HepG2 (cell line): ENCODE results near the gene RNU6-1. TPM values are rescaled to one million over a fixed set of nuclear protein-coding genes. Genes with fewer than 3 reads are reported as not detected.

Experiments used
- ARID5B ChIP-seq: IDR thresholded peaks from 2 replicates; pipeline ENCODE4 v1.4.0; 2020; ENCODE audit warnings: mild to moderate bottlenecking, missing genetic modification reagents
- CREB1 ChIP-seq, 2 experiments: fragments of 450-650 bp in 1 of 2; IDR thresholded peaks; 2 replicates each; pipeline ENCODE4 v1.6.1; 2016 to 2017; ENCODE audit warnings: control low read depth in 1 of 2, mild to moderate bottlenecking in 1 of 2, missing compliant biosample characterization in 1 of 2, missing genetic modification characterization in 1 of 2
- EHMT2 ChIP-seq: fragments of 200-600 bp; sonication (generic); IDR thresholded peaks from 2 replicates; pipeline ENCODE4 v1.7.0; 2017; ENCODE audit warnings: antibody characterized with exemption, low read depth, low read length, borderline replicate concordance
- ELF3 ChIP-seq: IDR thresholded peaks from 2 replicates; pipeline ENCODE4 v1.6.1; 2016; ENCODE audit warnings: missing genetic modification reagents, missing compliant biosample characterization
- HNF4A ChIP-seq: sonication (generic); formaldehyde crosslinking; IDR thresholded peaks from 2 replicates; pipeline ENCODE4 v1.4.0; 2020; ENCODE audit warnings: missing genetic modification reagents
- HNRNPK ChIP-seq: fragments of 200-400 bp; formaldehyde crosslinking; IDR thresholded peaks from 2 replicates; pipeline ENCODE4 v1.6.1; 2018; ENCODE audit warnings: low read length, low read depth, moderate library complexity, mild to moderate bottlenecking; ENCODE audit not compliant: poor library complexity, severe bottlenecking
- PAF1 ChIP-seq: IDR thresholded peaks from 2 replicates; pipeline ENCODE4 v1.6.1; 2016; ENCODE audit warnings: missing genetic modification reagents, missing compliant biosample characterization
- RARA ChIP-seq: IDR thresholded peaks from 2 replicates; pipeline ENCODE4 v1.6.1; 2016; ENCODE audit warnings: missing genetic modification reagents, missing compliant biosample characterization
- REXO4 ChIP-seq: sonication (generic); formaldehyde crosslinking; IDR thresholded peaks from 2 replicates; pipeline ENCODE4 v1.8.0; 2022; ENCODE audit warnings: missing genetic modification reagents, mild to moderate bottlenecking, borderline replicate concordance
- TEAD2 ChIP-seq: sonication (generic); formaldehyde crosslinking; IDR thresholded peaks from 2 replicates; pipeline ENCODE4 v1.9.0; 2021; ENCODE audit warnings: missing genetic modification reagents
- THYN1 ChIP-seq: sonication (generic); formaldehyde crosslinking; IDR thresholded peaks from 2 replicates; pipeline ENCODE4 v1.8.1; 2023; ENCODE audit warnings: low read depth, mild to moderate bottlenecking, moderate library complexity, missing genetic modification reagents, borderline replicate concordance
- ZBTB33 ChIP-seq: sonication (generic); formaldehyde crosslinking; IDR thresholded peaks from 2 replicates; pipeline ENCODE4 v1.4.0; 2020; ENCODE audit warnings: missing genetic modification reagents
- ZNF253 ChIP-seq: sonication (generic); formaldehyde crosslinking; IDR thresholded peaks from 2 replicates; pipeline ENCODE4 v1.8.0; 2022; ENCODE audit warnings: mild to moderate bottlenecking, missing genetic modification reagents, borderline replicate concordance
- ZNF446 ChIP-seq: sonication (generic); formaldehyde crosslinking; IDR thresholded peaks from 2 replicates; pipeline ENCODE4 v1.5.0; 2020; ENCODE audit warnings: mild to moderate bottlenecking, missing genetic modification reagents
- ZNF451 ChIP-seq: sonication (generic); formaldehyde crosslinking; IDR thresholded peaks from 2 replicates; pipeline ENCODE4 v1.5.0; 2020; ENCODE audit warnings: mild to moderate bottlenecking, missing genetic modification reagents
- ZNF720 ChIP-seq: sonication (generic); formaldehyde crosslinking; IDR thresholded peaks from 2 replicates; pipeline ENCODE4 v1.4.0; 2020; ENCODE audit warnings: missing genetic modification reagents
- polyA plus RNA-seq, 8 experiments: library from polyadenylated mRNA; depleted of rRNA in 3 of 8; stranded (reverse) in 7 of 8; unstranded in 1 of 8; fragments of >200 nt; fragmentation: Illumina TruSeq in 4 of 8; extraction: Trizol in 4 of 8; gene quantifications; 2 replicates each; pipeline versions ENCODE4 v1.2.1 to v1.2.3, GENCODE V29; 2011 to 2016; ENCODE audit warnings: low read depth in 4 of 8, missing spikeins in 1 of 8, mixed read lengths in 1 of 8; ENCODE audit not compliant: insufficient read depth in 1 of 8
- total RNA-seq, 5 experiments: library from RNA; depleted of rRNA; stranded (reverse); fragments of >200 nt; fragmentation: Illumina TruSeq; extraction: Trizol; gene quantifications; 2 replicates each; pipeline ENCODE4 v1.2.3, GENCODE V29; 2016; ENCODE audit warnings: low read depth in 1 of 5
- TF ChIP-seq, protein P1 (sequence below): sonication (generic); formaldehyde crosslinking; IDR thresholded peaks from 2 replicates; pipeline ENCODE4 v1.8.1; 2022; ENCODE audit warnings: low read depth, mild to moderate bottlenecking, missing genetic modification reagents
- TF ChIP-seq, protein P2 (sequence below): sonication (generic); formaldehyde crosslinking; IDR thresholded peaks from 2 replicates; pipeline ENCODE4 v1.4.0; 2020; ENCODE audit warnings: missing genetic modification reagents

RNU6-1 gene
- total and polyA plus RNA-seq, 2 of the 13 experiments (the other 11 are each of a cell fraction or from before 2014, with no cell fraction given), result under 0.01 TPM; not detected in 1

DNA sequence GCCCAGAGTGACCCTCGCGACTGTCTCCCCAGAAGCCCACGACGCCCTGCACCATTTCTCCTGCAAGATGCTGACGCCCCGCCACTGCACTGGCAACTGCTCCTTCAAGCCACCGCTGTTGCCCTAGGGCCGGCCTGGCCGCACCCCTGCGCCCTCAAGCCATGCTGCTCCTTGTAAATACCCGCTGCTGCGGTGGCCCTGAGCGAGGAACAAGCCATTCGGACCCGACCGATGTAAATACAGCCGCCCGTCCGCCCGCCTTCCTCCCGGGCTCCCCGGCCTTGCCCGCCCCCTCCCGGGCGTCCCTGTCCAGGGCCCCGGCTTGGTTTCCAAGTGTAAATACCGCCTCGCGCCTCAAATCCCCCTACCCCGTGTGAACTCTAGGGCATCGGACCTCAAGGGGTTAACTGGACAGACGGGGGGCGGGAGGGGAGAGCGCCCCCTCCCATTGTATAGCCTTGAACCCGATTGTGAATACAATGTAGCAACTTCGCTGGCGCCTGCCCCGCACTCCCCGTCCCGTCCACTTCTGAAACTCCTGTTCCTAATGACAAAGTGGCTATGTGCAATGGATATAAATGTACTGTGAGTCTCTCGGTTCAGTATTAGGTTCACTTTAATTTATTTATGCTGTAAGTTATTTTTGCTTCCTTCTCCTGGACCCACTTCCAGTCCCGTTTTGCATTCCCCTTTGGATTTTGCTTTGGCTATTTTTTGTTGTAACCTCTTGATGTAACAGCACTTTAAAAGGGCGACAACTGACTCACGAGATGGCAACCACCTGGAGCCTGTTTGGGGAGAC is 5.9 kb downstream of the RNU6-1 start (continued):
- TF ChIP-seq ARID5B (CRISPR knock-in tag) (peak; percentile 22; the same call in 1 of the 2 replicates), ZNF253 (no peak), TEAD2 (CRISPR knock-in tag) (no peak), ZBTB33 (CRISPR knock-in tag) (no peak), ZNF446 (CRISPR knock-in tag) (no peak), CREB1 (IDR thresholded peaks at IDR 0.05) (no peak), CREB1 (CRISPR knock-in tag; IDR thresholded peaks at IDR 0.05) (no peak), RARA (CRISPR knock-in tag) (no peak), ZNF720 (CRISPR knock-in tag) (no peak), PAF1 (no peak), HNRNPK (no peak), THYN1 (no peak), REXO4 (CRISPR knock-in tag) (no peak), ZNF451 (CRISPR knock-in tag) (0 out of 2 replicates have a peak, but pooled peaks have one; percentile 65), ELF3 (CRISPR knock-in tag) (no peak), HNF4A (peak; percentile 33; the same call in 1 of the 2 replicates), EHMT2 (no peak)
- TF ChIP-seq, protein P1, sequence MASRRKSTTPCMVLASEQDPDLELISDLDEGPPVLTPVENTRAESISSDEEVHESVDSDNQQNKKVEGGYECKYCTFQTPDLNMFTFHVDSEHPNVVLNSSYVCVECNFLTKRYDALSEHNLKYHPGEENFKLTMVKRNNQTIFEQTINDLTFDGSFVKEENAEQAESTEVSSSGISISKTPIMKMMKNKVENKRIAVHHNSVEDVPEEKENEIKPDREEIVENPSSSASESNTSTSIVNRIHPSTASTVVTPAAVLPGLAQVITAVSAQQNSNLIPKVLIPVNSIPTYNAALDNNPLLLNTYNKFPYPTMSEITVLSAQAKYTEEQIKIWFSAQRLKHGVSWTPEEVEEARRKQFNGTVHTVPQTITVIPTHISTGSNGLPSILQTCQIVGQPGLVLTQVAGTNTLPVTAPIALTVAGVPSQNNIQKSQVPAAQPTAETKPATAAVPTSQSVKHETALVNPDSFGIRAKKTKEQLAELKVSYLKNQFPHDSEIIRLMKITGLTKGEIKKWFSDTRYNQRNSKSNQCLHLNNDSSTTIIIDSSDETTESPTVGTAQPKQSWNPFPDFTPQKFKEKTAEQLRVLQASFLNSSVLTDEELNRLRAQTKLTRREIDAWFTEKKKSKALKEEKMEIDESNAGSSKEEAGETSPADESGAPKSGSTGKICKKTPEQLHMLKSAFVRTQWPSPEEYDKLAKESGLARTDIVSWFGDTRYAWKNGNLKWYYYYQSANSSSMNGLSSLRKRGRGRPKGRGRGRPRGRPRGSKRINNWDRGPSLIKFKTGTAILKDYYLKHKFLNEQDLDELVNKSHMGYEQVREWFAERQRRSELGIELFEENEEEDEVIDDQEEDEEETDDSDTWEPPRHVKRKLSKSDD (CRISPR knock-in tag), result no peak
- TF ChIP-seq, protein P2, sequence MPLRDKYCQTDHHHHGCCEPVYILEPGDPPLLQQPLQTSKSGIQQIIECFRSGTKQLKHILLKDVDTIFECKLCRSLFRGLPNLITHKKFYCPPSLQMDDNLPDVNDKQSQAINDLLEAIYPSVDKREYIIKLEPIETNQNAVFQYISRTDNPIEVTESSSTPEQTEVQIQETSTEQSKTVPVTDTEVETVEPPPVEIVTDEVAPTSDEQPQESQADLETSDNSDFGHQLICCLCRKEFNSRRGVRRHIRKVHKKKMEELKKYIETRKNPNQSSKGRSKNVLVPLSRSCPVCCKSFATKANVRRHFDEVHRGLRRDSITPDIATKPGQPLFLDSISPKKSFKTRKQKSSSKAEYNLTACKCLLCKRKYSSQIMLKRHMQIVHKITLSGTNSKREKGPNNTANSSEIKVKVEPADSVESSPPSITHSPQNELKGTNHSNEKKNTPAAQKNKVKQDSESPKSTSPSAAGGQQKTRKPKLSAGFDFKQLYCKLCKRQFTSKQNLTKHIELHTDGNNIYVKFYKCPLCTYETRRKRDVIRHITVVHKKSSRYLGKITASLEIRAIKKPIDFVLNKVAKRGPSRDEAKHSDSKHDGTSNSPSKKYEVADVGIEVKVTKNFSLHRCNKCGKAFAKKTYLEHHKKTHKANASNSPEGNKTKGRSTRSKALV (CRISPR knock-in tag), result no peak
